Activated T-cell treated with anti-CD3 and anti-CD28 coated beads, Interleukin-2, amount 50 U/mL, for 4 hours (primary cell): Measurements from ENCODE around the gene POU2AF3. TPM values are rescaled to one million over a fixed set of nuclear protein-coding genes. Genes with fewer than 3 reads are reported as not detected.

ENCODE experiments used
- ATAC-seq, 2 donors: fragments of 200-7000 bp; cut with Tn5 transposase; one replicate each; pipeline ENCODE4 v1.10.0; 2021
- DNase-seq: peaks from one replicate; pipeline ENCODE4 v3.0.0-alpha.2; 2020
- H3K27me3 Mint-ChIP-seq: one replicate; pipeline ENCODE4 v1.8.0; 2021; ENCODE audit warnings: low read depth, mixed read lengths
- H3K36me3 Mint-ChIP-seq: one replicate; pipeline ENCODE4 v1.8.0; 2022; ENCODE audit warnings: mixed read lengths; ENCODE audit not compliant: insufficient read depth
- H3K4me1 Mint-ChIP-seq: one replicate; pipeline ENCODE4 v1.8.0; 2021; ENCODE audit warnings: low read depth, mixed read lengths
- H3K4me3 Mint-ChIP-seq: one replicate; pipeline ENCODE4 v1.8.0; 2021; ENCODE audit warnings: mild to moderate bottlenecking, moderate library complexity, mixed read lengths
- H3K9me3 Mint-ChIP-seq: one replicate; pipeline ENCODE4 v1.8.0; 2021; ENCODE audit warnings: mixed read lengths
- total RNA-seq, 3 donors: library from RNA; stranded (reverse); gene quantifications; one replicate each; pipeline ENCODE4 v1.2.1, GENCODE V29; 2021

Gene POU2AF3
- total RNA-seq, 3 donors from 2014 or later: not detected

DNA sequence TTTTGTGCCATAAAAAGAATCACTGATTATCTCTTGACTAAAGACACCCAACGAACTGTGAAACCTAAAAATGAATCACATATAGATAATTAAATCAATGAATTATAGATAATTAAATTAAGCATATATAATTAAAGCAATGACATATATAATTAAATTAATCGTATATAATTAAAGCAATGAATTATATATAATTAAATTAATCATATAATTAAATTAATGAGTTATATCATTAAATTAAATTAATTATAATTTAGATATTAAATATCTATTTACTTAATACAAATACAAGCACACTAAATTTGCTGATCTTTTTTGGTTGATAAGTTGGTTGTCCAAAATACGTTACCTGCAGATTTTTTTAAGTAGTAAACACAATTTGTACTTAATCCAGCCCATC lies 49.8 kb downstream of the POU2AF3 start:
- no peaks in the 10 kb centered on the region for H3K9me3 Mint-ChIP-seq
- H3K36me3 Mint-ChIP-seq: no peaks in the 10 kb centered on the region
- no peaks in the 10 kb centered on the region for H3K4me1 Mint-ChIP-seq

DNA sequence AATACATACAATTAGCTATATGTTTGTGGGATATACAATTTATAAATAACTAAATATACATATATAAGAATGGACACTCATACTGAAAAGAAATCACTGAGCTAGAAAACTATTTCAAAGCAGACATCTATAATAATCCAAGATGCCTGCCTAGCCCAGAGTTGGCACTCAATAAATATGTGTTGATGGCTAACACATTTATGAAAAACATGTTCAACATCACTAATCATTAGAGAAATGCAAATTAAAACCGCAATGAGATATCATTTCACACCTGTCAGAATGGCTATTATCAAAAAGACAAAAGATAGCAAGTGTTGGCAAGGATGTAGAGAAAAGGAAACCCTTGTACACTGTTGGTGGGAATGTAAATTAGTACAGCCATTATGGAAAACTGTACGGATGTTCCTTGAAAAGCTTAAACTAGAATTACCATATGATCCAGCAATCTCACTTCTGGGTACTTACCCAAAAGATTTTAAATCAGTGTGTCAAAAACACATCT lies 50.9 kb downstream of the POU2AF3 start:
- ATAC-seq (no peak), DNase-seq (no peak)
- H3K36me3 Mint-ChIP-seq: no peaks in the 10 kb centered on the region
- H3K27me3 Mint-ChIP-seq: no peaks in the 10 kb centered on the region
- H3K9me3 Mint-ChIP-seq: no peaks in the 10 kb centered on the region
- H3K4me1 Mint-ChIP-seq: no peaks in the 10 kb centered on the region
- no peak overlapping the region for H3K4me3 Mint-ChIP-seq

More for the DNA sequence above, 49.8 kb downstream of the POU2AF3 start:
- DNase-seq (no peak), ATAC-seq (no peak)
- Mint-ChIP-seq H3K4me3 (no peak overlapping the region), H3K27me3 (no peaks in the 10 kb centered on the region)

DNA sequence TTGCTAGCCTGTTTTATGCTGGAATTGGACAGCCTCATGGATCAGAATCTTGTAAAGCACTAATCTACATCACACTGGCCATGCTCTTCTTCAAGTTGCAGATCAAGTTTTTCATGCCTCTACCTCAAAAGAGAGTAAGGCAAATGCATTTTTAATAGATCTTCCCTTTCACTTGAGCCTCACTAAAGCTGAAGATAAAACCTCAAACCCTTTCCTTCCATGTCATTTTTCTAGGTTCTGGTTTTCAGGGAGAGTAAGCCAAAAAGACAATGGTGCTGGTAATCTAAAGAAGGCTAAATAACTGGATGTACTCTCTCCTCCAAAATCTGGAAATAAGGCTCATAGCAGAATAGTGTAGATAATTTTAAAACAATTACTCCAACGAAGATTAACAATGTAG lies 52.5 kb downstream of the POU2AF3 start:
- Mint-ChIP-seq H3K36me3 (no peaks in the 10 kb centered on the region), H3K9me3 (no peaks in the 10 kb centered on the region), H3K27me3 (no peaks in the 10 kb centered on the region), H3K4me3 (no peak overlapping the region), H3K4me1 (no peaks in the 10 kb centered on the region)
- DNase-seq (no peak), ATAC-seq (no peak)

DNA sequence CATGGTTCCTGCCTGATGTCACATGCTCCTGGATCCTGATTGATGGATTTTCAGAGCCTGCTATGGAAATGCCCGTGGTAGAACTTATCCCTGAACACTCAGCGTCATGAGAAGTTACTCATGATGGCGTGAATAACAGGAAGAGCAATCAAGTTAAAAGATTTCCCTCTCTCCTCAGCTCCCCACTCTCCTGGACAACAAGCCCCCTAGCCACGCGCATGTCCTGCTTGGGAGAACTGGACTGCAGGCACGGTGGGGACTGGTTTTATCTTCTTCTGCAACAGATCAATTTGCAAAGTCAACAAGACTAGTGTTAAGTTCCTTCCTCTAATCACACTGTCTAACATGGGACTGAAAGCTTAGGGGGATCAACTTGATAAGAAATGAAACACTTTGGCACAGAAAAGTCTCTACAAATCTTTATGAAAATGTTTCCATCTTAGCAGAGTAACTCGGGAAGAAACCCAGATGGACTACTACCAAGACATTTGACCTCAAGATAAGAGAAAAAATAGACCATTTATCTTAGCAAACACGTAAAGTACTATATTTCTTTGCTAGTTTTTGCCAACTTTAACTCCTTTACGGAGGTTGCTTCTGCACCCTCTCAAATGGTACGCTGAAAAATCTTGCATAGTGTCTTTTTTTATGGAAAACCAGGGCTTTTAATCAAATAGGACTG lies 53.2 kb downstream of the POU2AF3 start:
- Mint-ChIP-seq H3K27me3 (no peaks in the 10 kb centered on the region), H3K4me3 (no peak overlapping the region), H3K4me1 (no peaks in the 10 kb centered on the region), H3K36me3 (no peaks in the 10 kb centered on the region), H3K9me3 (no peaks in the 10 kb centered on the region)
- no peak for DNase-seq
- ATAC-seq: no peak

DNA sequence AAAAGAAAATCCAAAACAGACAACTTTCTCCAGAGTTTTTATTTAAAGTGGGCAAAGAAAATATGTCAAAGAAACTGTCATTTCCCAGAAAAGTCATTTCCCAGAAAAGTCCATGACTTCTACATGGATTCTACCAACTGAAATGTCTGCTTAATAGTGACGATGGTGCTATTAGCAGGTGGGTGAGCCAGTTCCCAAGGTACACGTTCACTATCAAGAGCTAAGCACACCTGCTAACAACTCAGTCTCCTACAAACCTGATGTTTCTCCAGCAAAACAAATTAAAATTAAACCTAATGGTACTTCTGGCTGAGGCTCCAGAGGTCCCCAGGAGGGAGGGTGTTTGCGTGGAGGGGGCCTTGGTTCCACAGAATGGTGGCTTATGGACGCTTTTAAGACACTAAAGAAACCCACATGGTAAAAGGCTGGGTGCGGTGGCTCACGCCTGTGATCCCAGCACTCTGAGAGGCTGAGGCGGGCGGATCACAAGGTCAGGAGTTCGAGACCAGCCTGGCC lies 53.9 kb downstream of the POU2AF3 start:
- Mint-ChIP-seq H3K4me3 (no peak overlapping the region), H3K4me1 (no peaks in the 10 kb centered on the region), H3K9me3 (no peaks in the 10 kb centered on the region), H3K36me3 (no peaks in the 10 kb centered on the region), H3K27me3 (no peaks in the 10 kb centered on the region)
- DNase-seq (no peak), ATAC-seq (no peak)

DNA sequence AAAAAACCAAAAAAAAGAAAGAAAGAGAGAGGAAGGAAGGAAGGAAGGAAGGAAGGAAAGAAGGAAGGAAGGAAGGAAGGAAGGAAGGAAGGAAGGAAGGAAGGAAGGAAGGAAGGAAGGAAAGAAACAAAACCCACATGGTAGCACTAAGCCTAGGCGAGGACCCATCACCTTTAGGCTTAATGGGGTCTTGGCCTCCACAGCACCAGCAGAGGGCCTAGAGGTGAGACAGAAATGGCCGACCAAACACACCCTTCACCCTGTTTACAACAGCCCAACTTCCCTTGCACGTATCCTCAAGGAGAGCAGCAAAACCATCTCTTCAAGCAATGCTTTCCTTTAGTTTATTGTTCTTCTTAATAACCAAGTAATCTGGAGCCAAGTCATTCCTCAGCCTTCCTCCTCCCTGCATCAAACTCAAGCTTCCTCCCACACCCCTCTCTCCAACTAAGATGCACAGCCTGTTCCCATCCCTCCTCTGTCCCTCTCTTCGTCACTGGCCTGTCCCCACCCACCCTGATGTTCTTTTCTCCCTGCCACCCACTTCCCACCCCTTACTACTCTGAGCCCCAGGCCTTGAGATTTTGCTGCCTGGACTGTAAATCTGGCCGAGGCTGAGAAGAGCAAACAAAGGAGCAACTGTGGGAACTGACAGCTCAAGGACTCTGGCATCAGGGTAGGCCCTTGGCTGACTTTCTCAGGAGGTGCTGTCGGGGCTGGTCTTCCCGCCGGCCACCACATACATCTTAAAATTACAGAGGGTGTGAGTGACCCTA lies 54.8 kb downstream of the POU2AF3 start:
- Mint-ChIP-seq H3K4me3 (no peak overlapping the region), H3K36me3 (no peaks in the 10 kb centered on the region), H3K9me3 (no peaks in the 10 kb centered on the region), H3K4me1 (no peaks in the 10 kb centered on the region), H3K27me3 (no peaks in the 10 kb centered on the region)
- no peak for ATAC-seq
- DNase-seq: no peak

DNA sequence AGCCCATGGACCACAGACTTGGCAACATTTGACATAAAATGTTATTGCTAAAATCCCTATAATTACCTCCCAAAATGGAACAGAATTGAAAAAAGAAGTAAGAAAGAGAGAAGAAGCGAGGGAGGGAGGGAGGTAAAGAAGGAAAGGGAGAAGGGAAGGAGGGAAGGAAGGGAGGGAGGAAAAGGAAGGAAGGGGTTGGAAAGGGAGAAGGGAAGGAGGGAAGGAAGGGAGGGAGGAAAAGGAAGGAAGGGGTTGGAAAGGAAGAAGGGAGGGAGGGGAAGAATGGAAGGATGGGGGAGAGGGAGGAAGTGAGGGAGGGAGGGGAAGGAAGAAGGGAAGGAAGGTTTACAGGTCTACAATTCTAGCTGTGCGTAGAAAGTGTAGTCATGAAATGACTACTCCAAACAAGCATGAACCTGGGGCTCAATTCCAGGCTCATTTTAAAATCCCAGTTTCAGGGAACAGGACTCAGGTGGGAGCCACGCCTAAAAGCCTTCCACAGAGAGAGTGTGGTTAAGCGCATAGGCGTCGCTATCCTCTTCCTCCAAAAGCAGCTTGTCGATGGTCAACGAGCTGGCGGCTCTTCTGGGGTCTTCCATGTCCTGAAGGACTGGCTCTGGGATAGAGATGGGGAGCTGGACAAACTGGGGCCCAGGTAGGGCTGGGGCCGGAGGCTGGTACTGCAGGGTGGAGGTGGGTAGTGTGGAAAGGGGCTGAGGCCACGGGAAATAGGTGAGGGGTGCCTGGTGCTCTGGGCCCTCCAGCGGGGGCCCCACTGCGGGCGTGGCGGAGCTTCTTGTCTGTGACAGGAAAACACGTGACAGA lies 55.6 kb downstream of the POU2AF3 start:
- H3K4me1 Mint-ChIP-seq: no peaks in the 10 kb centered on the region
- H3K9me3 Mint-ChIP-seq: no peaks in the 10 kb centered on the region
- ATAC-seq (no peak), DNase-seq (no peak)
- H3K27me3 Mint-ChIP-seq: no peaks in the 10 kb centered on the region
- H3K4me3 Mint-ChIP-seq: no peak overlapping the region
- no peaks in the 10 kb centered on the region for H3K36me3 Mint-ChIP-seq

DNA sequence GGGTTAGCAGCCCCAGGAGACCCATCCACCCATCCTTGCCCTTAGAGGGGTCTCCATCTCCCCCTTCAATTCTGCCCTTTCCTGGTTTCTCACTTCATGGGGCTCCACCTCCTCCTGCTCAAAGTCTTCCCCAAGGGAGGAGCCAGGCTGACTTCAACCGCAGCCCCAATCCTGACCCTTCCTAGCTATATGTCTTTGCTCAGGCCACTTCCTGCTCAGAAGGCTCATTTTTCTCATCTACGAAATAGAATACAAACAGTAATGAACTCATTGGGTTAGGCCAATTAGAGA lies 56.2 kb downstream of the POU2AF3 start:
- H3K4me1 Mint-ChIP-seq: no peaks in the 10 kb centered on the region
- H3K9me3 Mint-ChIP-seq: no peaks in the 10 kb centered on the region
- DNase-seq (no peak), ATAC-seq (no peak)
- no peaks in the 10 kb centered on the region for H3K36me3 Mint-ChIP-seq
- H3K27me3 Mint-ChIP-seq: no peaks in the 10 kb centered on the region
- no peak overlapping the region for H3K4me3 Mint-ChIP-seq

DNA sequence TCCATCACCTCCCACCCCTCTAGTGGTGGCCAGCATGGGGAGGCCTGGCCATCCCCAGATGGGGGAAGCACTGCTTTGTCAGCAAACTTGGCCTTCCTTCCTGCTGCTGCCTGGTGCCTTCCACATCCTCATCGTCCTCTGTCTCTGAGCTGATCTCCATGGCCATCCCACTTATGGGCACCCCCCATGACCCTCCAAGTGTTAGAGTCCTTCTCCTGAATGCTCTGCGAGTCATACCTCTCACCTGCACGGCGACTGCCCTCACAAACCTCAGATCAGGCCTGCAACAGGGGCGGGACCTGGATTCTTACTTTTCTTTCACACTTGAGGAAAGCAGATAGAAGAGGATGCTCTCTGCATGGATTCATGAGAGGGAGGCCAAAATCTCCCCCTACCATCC lies 56.8 kb downstream of the POU2AF3 start:
- ATAC-seq (no peak), DNase-seq (no peak)
- Mint-ChIP-seq H3K36me3 (no peaks in the 10 kb centered on the region), H3K4me3 (no peak overlapping the region), H3K4me1 (no peaks in the 10 kb centered on the region), H3K9me3 (no peaks in the 10 kb centered on the region), H3K27me3 (no peaks in the 10 kb centered on the region)

DNA sequence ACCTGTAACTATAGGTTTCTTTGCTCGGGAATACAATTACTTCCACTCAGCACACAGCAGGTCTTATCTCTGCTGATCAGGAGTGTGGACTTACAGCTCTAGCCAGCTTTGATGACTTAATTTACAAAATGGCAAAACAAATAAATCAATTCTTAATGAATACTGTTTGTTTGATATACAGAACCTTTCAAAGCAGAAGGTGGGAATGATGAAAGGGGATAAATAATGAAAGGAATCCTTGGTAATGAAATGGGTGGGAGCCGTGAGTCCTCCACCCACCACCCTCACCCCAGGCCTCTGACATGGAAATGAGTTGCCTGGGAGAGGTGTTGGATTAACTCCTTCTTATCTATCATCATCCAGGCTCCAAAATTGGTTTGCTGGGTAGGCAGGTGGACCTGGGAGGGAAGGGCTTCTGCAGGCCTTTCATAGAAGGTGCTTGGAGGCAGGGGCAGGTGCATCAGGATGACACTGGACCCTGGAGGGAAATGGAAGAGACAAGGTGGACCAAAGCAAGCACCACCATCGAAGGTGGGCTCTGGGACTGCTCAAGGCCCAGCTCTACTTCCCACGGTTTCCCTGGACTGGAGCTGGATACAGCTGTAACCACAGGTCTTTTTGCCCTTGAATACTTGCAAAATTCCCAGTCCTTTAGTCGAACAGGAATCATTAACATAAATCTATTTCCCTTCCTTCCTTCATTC lies 57.8 kb downstream of the POU2AF3 start:
- Mint-ChIP-seq H3K27me3 (no peaks in the 10 kb centered on the region), H3K9me3 (no peaks in the 10 kb centered on the region), H3K4me1 (peaks cover 3% of the 10 kb centered on the region), H3K36me3 (no peaks in the 10 kb centered on the region), H3K4me3 (no peak overlapping the region)
- DNase-seq (no peak), ATAC-seq (no peak)

DNA sequence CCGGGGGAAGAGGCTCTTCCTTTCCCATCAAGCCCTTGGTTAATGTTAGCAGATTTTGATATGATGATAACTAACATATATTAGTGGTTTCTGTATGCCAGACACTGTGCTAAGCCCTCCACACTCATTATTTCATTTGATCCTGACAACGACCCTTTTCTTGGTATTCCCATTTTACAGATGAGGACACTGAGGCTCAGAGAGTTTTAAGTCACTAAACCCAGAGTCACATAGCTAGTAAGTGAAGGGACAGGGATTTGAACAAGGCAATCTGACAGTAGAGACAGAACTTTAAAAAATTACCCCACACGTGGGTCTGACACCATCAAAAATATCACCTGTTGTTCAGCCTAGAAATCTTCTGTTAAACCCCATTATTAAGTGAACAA lies 58.3 kb downstream of the POU2AF3 start:
- ATAC-seq (no peak), DNase-seq (no peak)
- H3K36me3 Mint-ChIP-seq: no peaks in the 10 kb centered on the region
- no peak overlapping the region for H3K4me3 Mint-ChIP-seq
- H3K9me3 Mint-ChIP-seq: no peaks in the 10 kb centered on the region
- H3K27me3 Mint-ChIP-seq: no peaks in the 10 kb centered on the region
- peaks cover 7% of the 10 kb centered on the region for H3K4me1 Mint-ChIP-seq

DNA sequence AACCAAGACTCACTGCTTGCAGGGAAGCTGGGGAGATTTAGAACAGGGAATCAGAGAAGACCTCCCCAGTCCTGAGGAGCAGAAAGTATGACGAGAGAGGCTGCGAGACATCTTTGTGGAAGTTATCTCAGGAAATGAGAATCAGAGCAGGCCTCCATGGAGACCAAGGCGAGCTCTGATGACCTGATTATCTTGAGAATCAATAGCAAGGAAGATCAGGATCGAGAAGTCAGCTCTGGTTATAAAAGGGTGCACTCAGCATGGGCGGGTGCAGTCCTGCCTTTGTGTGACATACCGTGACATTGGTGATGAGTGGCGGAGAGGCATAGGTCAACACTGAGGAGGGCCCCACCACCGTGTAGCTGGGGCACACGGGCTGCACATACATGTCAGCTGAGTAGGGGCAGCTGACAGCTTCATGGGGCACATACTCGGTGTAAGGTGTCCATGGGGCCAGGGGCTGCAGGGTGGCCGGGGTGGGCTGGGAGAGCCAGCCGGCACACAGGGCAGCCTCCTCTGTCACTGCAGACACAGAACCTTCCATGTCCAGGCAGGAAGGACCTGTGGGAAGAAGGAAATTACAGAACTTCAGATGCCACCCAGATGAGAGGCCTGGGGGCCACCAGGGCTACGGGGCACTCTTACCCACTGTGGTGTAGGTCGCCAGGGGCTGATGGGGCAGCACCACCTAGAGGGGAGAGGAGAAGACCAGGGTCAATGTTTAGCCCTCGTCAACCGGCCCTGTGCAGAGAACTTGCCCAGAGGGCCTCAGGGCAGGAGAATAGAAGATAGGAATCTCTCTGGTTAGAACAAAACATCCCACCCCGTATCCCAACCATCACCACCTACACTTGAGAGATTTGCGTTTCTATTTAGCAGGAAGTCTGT lies 59.0 kb downstream of the POU2AF3 start:
- H3K36me3 Mint-ChIP-seq: no peaks in the 10 kb centered on the region
- no peak overlapping the region for H3K4me3 Mint-ChIP-seq
- no peaks in the 10 kb centered on the region for H3K9me3 Mint-ChIP-seq
- no peaks in the 10 kb centered on the region for H3K27me3 Mint-ChIP-seq
- DNase-seq: no peak
- peaks cover 7% of the 10 kb centered on the region for H3K4me1 Mint-ChIP-seq
- no peak for ATAC-seq
